Hepatic stellate cell (primary cell): Measurements from ENCODE around the gene RFNG.

ENCODE experiments used
- DNase-seq: peaks from one replicate; pipeline ENCODE4 v3.0.0; 2011; ENCODE audit warnings: low spot score

Gene RFNG

GRCh38 chr17:82089723-82090548, 38.3 kb upstream of the RFNG start:
- no peak for DNase-seq

GRCh38 chr17:82088838-82089722, 37.5 kb upstream of the RFNG start:
- DNase-seq = no peak

GRCh38 chr17:82087961-82088837, 36.6 kb upstream of the RFNG start:
- DNase-seq = no peak

- no peak for DNase-seq
These were observed 35.6 kb upstream of the RFNG start for GRCh38 chr17:82086941-82087906.

- no peak for DNase-seq
These were observed 34.5 kb upstream of the RFNG start for GRCh38 chr17:82085931-82086764.

GRCh38 chr17:82085031-82085861, 33.6 kb upstream of the RFNG start:
- DNase-seq = no peak

- no peak for DNase-seq
These were observed 32.9 kb upstream of the RFNG start for GRCh38 chr17:82084373-82085030.

- DNase-seq = no peak
These were observed 32.1 kb upstream of the RFNG start for GRCh38 chr17:82083533-82084359.

- no peak for DNase-seq
These were observed 31.4 kb upstream of the RFNG start for GRCh38 chr17:82083009-82083408.

- no peak for DNase-seq
These were observed 30.8 kb upstream of the RFNG start for GRCh38 chr17:82082456-82082855.

GRCh38 chr17:82081966-82082365, 30.4 kb upstream of the RFNG start:
- DNase-seq = no peak

- DNase-seq = no peak
These were observed 29.9 kb upstream of the RFNG start for GRCh38 chr17:82081546-82081945.

GRCh38 chr17:82080789-82081464, 29.3 kb upstream of the RFNG start:
- DNase-seq = no peak

GRCh38 chr17:82080048-82080788, 28.6 kb upstream of the RFNG start:
- no peak for DNase-seq

GRCh38 chr17:82079001-82079677, 27.5 kb upstream of the RFNG start:
- no peak for DNase-seq

- DNase-seq = no peak
These were observed 26.8 kb upstream of the RFNG start for GRCh38 chr17:82078433-82078832.
